GM12878 (cell line): ENCODE results near the gene IRF6. TPM values are rescaled to one million over a fixed set of nuclear protein-coding genes. Genes with fewer than 3 reads are reported as not detected.

ENCODE experiments used
- ATAC-seq: fragments of 200-7000 bp; cut with Tn5 transposase; 3 replicates; pipeline ENCODE4 v1.9.1; 2020; ENCODE audit warnings: mild to moderate bottlenecking, moderate library complexity
- BruUV-seq: library from RNA; stranded (reverse); fragments of 400-500 nt; replicated peaks from 2 replicates; lab custom pipeline; 2021; lab: Mats Ljungman, UMichigan
- CTCF ChIA-PET: fragments of 300-600 bp; sonication (Branson Sonifier 250); formaldehyde crosslinking; extraction: SDS; loops from one replicate; lab custom pipeline; 2021; ENCODE audit warnings: inconsistent platforms; lab: Yijun Ruan, JAX
- POLR2A ChIA-PET: fragments of 350-600 bp; formaldehyde crosslinking; extraction: SDS; loops from one replicate; lab custom pipeline; 2021; ENCODE audit warnings: inconsistent platforms; lab: Charles Lee
- RAD21 ChIA-PET: fragments of 300-600 bp; sonication (Branson Sonifier 250); formaldehyde crosslinking; loops from one replicate; lab custom pipeline; 2023; ENCODE audit warnings: antibody characterized with exemption; ENCODE audit not compliant: unreplicated experiment; lab: Charles Lee
- SMC1A ChIA-PET: fragments of 300-600 bp; sonication (Branson Sonifier 250); formaldehyde crosslinking; loops from one replicate; lab custom pipeline; 2023; ENCODE audit not compliant: unreplicated experiment, uncharacterized antibody; lab: Charles Lee
- DNase-seq: peaks from one replicate; pipeline ENCODE4 v3.0.0-alpha.2; 2011; ENCODE audit warnings: low read depth, low spot score
- FAIRE-seq: peaks from 3 replicates; lab custom pipeline; 2011; peaks lifted over from hg19 to GRCh38; lab: Jason Lieb, UNC
- H2AFZ ChIP-seq: 2 replicates; pipeline ENCODE4 v1.6.0; 2011; ENCODE audit warnings: low read depth, low read length, control low read depth; ENCODE audit not compliant: control insufficient read depth
- H3K27ac ChIP-seq: 2 replicates; pipeline ENCODE4 v1.5.1; 2011; ENCODE audit warnings: control low read depth; ENCODE audit not compliant: control insufficient read depth, insufficient read depth
- H3K27me3 ChIP-seq, 2 experiments: replicated peaks in 1 of 2; 2 replicates each; pipeline versions ENCODE4 v1.6.0 to v1.6.1; 2011; ENCODE audit warnings: low read length in 1 of 2; ENCODE audit not compliant: control insufficient read depth in 2 of 2, insufficient read depth in 2 of 2
- H3K36me3 ChIP-seq, 2 experiments: 2 replicates each; pipeline ENCODE4 v1.5.1; 2011; ENCODE audit warnings: low read length in 1 of 2; ENCODE audit not compliant: control insufficient read depth in 2 of 2, insufficient read depth in 2 of 2
- H3K4me1 ChIP-seq: 2 replicates; pipeline ENCODE4 v1.6.1; 2011; ENCODE audit warnings: mild to moderate bottlenecking, low read length, moderate library complexity, mixed read lengths; ENCODE audit not compliant: control insufficient read depth, insufficient read depth
- H3K4me2 ChIP-seq: 2 replicates; pipeline ENCODE4 v1.6.0; 2011; ENCODE audit warnings: control low read depth; ENCODE audit not compliant: control insufficient read depth, insufficient read depth
- H3K4me3 ChIP-seq: fragments of 200-600 bp; sonication (generic); 2 replicates; pipeline ENCODE4 v1.5.1; 2016
- H3K79me2 ChIP-seq: 2 replicates; pipeline ENCODE4 v1.6.0; 2011; ENCODE audit warnings: low read length; ENCODE audit not compliant: control insufficient read depth, insufficient read depth
- H3K9ac ChIP-seq: 2 replicates; pipeline ENCODE4 v1.8.0; 2011; ENCODE audit warnings: low read length, control low read depth, mixed read lengths; ENCODE audit not compliant: control insufficient read depth, insufficient read depth
- H3K9me3 ChIP-seq: replicated peaks from 3 replicates; pipeline ENCODE4 v1.5.1; 2011; ENCODE audit warnings: mild to moderate bottlenecking, low read length; ENCODE audit not compliant: control insufficient read depth, insufficient read depth
- H4K20me1 ChIP-seq: 2 replicates; pipeline ENCODE4 v1.6.0; 2011; ENCODE audit not compliant: control insufficient read depth, insufficient read depth
- BACH1 ChIP-seq: fragments of 450-650 bp; IDR thresholded peaks from 2 replicates; pipeline ENCODE4 v1.6.1; 2017; ENCODE audit warnings: mild to moderate bottlenecking, borderline replicate concordance
- EGR1 ChIP-seq, 2 experiments: IDR thresholded peaks; 1 replicate in 1 of 2; 2 replicates in 1 of 2; pipeline ENCODE4 v1.6.1; 2011 to 2012; ENCODE audit warnings: low read depth in 2 of 2, low read length in 2 of 2, borderline replicate concordance in 1 of 2, mild to moderate bottlenecking in 1 of 2, moderate library complexity in 1 of 2
- FOXM1 ChIP-seq: IDR thresholded peaks from 2 replicates; pipeline ENCODE4 v1.6.1; 2012; ENCODE audit warnings: low read depth, mild to moderate bottlenecking, inconsistent platforms, low read length, moderate library complexity
- HDAC6 ChIP-seq: fragments of 200-600 bp; sonication (generic); IDR thresholded peaks from one replicate; pipeline ENCODE4 v1.8.0; 2017; ENCODE audit warnings: antibody characterized with exemption; ENCODE audit not compliant: unreplicated experiment
- HDGF ChIP-seq: fragments of 450-650 bp; IDR thresholded peaks from 2 replicates; pipeline ENCODE4 v1.6.1; 2016; ENCODE audit warnings: antibody characterized with exemption
- JUND ChIP-seq: IDR thresholded peaks from 2 replicates; pipeline ENCODE4 v1.6.1; 2012; ENCODE audit warnings: low read depth, mild to moderate bottlenecking, low read length, improper control_type of control experiment, moderate library complexity
- KLF5 ChIP-seq: fragments of 450-650 bp; IDR thresholded peaks from 2 replicates; pipeline ENCODE4 v1.6.1; 2014; ENCODE audit warnings: mild to moderate bottlenecking; ENCODE audit not compliant: partially characterized antibody
- MAX ChIP-seq: IDR thresholded peaks from 2 replicates; pipeline ENCODE4 v1.6.1; 2012; ENCODE audit warnings: low read depth, low read length, improper control_type of control experiment
- NBN ChIP-seq: fragments of 450-650 bp; IDR thresholded peaks from 2 replicates; pipeline ENCODE4 v1.6.1; 2016
- POLR2AphosphoS5 ChIP-seq: IDR thresholded peaks from 2 replicates; pipeline ENCODE4 v1.6.1; 2011; ENCODE audit warnings: mild to moderate bottlenecking, low read length, inconsistent platforms
- RAD51 ChIP-seq: fragments of 450-650 bp; IDR thresholded peaks from 2 replicates; pipeline ENCODE4 v1.6.1; 2016; ENCODE audit warnings: moderate library complexity, mild to moderate bottlenecking, inconsistent platforms
- SMAD1 ChIP-seq: fragments of 450-650 bp; IDR thresholded peaks from 2 replicates; pipeline ENCODE4 v1.6.1; 2018; ENCODE audit warnings: mild to moderate bottlenecking, low read depth; ENCODE audit not compliant: partially characterized antibody
- ZBTB33 ChIP-seq: fragments of 450-650 bp; IDR thresholded peaks from 2 replicates; pipeline ENCODE4 v1.6.1; 2017; ENCODE audit warnings: mild to moderate bottlenecking
- WGBS: methylation state at CpG from one replicate; pipeline ENCODE4 v1.1.6; 2016; ENCODE audit warnings: low lambda C conversion rate; ENCODE audit not compliant: insufficient replicate concordance, insufficient coverage; ENCODE audit errors: missing lambda C conversion rate; 5-methylcytosine and 5-hydroxymethylcytosine counted together
- in situ Hi-C: fragments of 300-500 bp; cut with MboI; formaldehyde crosslinking; loops from 9 replicates; pipeline ENCODE4 v1.14.3; 2018; ENCODE audit warnings: mixed read lengths
- intact Hi-C: fragments of 100-400 bp; cut with micrococcal nuclease; formaldehyde crosslinking; loops from one replicate; pipeline ENCODE4 v1.14.2; 2022; ENCODE audit not compliant: unreplicated experiment
- polyA plus RNA-seq, 11 experiments: library from polyadenylated mRNA; depleted of rRNA in 4 of 11; unstranded in 6 of 11; stranded (reverse) in 5 of 11; fragments of >200 nt; fragmentation: Nextera tagmentation in 4 of 11; fragmentation: Illumina TruSeq in 1 of 11; extraction: Ambion mirVana in 4 of 11; extraction: Trizol in 1 of 11; gene quantifications; 1 replicate in 1 of 11; 2 replicates in 10 of 11; pipeline versions ENCODE4 v1.2.1 to v1.2.3, GENCODE V29; 2011 to 2016; ENCODE audit warnings: inconsistent platforms in 2 of 11, missing spikeins in 2 of 11, low read depth in 1 of 11
- total RNA-seq, 4 experiments: library from RNA; depleted of rRNA in 3 of 4; stranded (reverse); fragments of >200 nt in 3 of 4; fragmentation: Illumina TruSeq in 1 of 4; extraction: Trizol in 1 of 4; gene quantifications; 2 replicates each; pipeline versions ENCODE4 v1.2.1 to v1.2.3, GENCODE V29; 2013 to 2021
- TF ChIP-seq, protein P1 (sequence below): fragments of 450-650 bp; IDR thresholded peaks from 2 replicates; pipeline ENCODE4 v1.6.1; 2017; ENCODE audit warnings: antibody characterized with exemption, mild to moderate bottlenecking, moderate library complexity

Gene IRF6
- total and polyA plus RNA-seq, 10 of the 15 experiments (the other 5 are each of a cell fraction or from before 2014, with no cell fraction given), result 0.04 to 0.50 (median 0.09) TPM; not detected in 1

DNA sequence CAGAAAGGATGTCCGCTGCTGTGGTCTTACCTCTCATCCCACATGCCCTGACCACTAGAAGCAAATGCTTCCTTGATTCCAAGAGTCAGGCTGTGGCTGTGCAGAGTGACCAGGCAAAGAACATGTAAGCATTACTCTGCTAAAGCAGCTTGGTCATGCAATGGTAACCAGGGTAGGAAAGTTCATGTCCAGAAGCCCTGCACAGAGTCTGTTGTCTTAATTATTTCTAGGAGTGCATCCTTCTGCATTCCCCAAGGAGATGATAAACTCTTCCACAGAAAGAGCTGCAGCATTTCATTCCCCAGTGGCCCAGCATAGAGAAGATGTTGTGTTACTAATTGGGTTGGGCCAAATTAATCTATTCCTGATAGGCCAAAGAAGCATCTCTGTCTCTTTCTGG, 11.7 kb upstream of the IRF6 start:
- no peak overlapping the region for H3K9ac ChIP-seq
- no peak for DNase-seq
- H3K27ac ChIP-seq, result no peak overlapping the region
- FAIRE-seq, result no peak
- 4% methylated on average over 1 of the region's 1 CpG for WGBS
- no peak overlapping the region for H3K4me2 ChIP-seq
- no peaks in the 10 kb centered on the region for H3K4me1 ChIP-seq
- RAD21 ChIA-PET, result no interaction called here
- intact Hi-C loops, result no loop called here
- H3K4me3 ChIP-seq, result no peak overlapping the region
- TF ChIP-seq HDGF (no peak), EGR1 (IDR thresholded peaks at IDR 0.05; ENCODE audit: borderline replicate concordance in 1 of 2, low read depth in 2 of 2, low read length in 2 of 2) (no peak), POLR2AphosphoS5 (no peak), FOXM1 (no peak), BACH1 (no peak), MAX (no peak), ZBTB33 (no peak), NBN (no peak), RAD51 (no peak), KLF5 (no peak), SMAD1 (no peak), JUND (no peak), HDAC6 (no peak)
- TF ChIP-seq, protein P1, sequence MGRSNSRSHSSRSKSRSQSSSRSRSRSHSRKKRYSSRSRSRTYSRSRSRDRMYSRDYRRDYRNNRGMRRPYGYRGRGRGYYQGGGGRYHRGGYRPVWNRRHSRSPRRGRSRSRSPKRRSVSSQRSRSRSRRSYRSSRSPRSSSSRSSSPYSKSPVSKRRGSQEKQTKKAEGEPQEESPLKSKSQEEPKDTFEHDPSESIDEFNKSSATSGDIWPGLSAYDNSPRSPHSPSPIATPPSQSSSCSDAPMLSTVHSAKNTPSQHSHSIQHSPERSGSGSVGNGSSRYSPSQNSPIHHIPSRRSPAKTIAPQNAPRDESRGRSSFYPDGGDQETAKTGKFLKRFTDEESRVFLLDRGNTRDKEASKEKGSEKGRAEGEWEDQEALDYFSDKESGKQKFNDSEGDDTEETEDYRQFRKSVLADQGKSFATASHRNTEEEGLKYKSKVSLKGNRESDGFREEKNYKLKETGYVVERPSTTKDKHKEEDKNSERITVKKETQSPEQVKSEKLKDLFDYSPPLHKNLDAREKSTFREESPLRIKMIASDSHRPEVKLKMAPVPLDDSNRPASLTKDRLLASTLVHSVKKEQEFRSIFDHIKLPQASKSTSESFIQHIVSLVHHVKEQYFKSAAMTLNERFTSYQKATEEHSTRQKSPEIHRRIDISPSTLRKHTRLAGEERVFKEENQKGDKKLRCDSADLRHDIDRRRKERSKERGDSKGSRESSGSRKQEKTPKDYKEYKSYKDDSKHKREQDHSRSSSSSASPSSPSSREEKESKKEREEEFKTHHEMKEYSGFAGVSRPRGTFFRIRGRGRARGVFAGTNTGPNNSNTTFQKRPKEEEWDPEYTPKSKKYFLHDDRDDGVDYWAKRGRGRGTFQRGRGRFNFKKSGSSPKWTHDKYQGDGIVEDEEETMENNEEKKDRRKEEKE, result no peak
- TF ChIP-seq, all 136 proteins: peak for 0
- in situ Hi-C loops, result no loop called here
- no TSS peak for BruUV-seq
- Histone ChIP-seq H2AFZ (no peak overlapping the region), H3K36me3 (no peaks in the 10 kb centered on the region), H3K9me3 (no peaks in the 10 kb centered on the region), H3K27me3 (no peaks in the 10 kb centered on the region; a peak in 1 of 4 replicates), H4K20me1 (no peaks in the 10 kb centered on the region), H3K79me2 (no peaks in the 10 kb centered on the region)
- ATAC-seq, result no peak
- ChIA-PET CTCF (interaction anchor here (1.2 to 1.3 kb wide), 2 partner anchors 10 to 45 kb away, joined by 3 to 5 read pairs; partner anchors contain the start of gene UTP25), SMC1A (interaction anchor here (0.8 to 5.2 kb wide), 4 partner anchors 9 to 49 kb away, joined by 3 to 24 read pairs (median 4); no protein-coding TSS in a partner anchor), POLR2A (interaction anchor here (1.3 kb wide), 1 partner anchor 49 kb away, joined by 4 read pairs; no protein-coding TSS in a partner anchor)
